Left ventricle myocardium superior (tissue), 1 donor: Measurements from ENCODE around the gene FGGY. TPM values are rescaled to one million over a fixed set of nuclear protein-coding genes. Genes with fewer than 3 reads are reported as not detected.
"Not testable (repeated sequence)": the region's sequence is repeated elsewhere in the genome, so short reads cannot be mapped to it uniquely, and the experiment has no call there.

ENCODE experiments used
- ATAC-seq: fragments of 200-7000 bp; cut with Tn5 transposase; one replicate; pipeline ENCODE4 v1.9.1; 2020; ENCODE audit warnings: mild to moderate bottlenecking, moderate library complexity
- DNase-seq: peaks from one replicate; pipeline ENCODE4 v3.0.0-alpha.2; 2020
- intact Hi-C: fragments of 100-400 bp; cut with micrococcal nuclease; formaldehyde crosslinking; loops from one replicate; pipeline ENCODE4 v1.11.0; 2022
- total RNA-seq: library from RNA; stranded (reverse); fragmentation: NEBNext Ultra II Directional; extraction: Animal tissue kit (Norgen Biotek cat#: 25700); gene quantifications from one replicate; pipeline ENCODE4 v1.2.1, GENCODE V29; 2021
- donor health status: DM: no; HTN: yes; CAD: no; lungs with severe emphysema.

The FGGY gene
- total RNA-seq, 1 donor from 2014 or later = 29.7 TPM

- DNase-seq (no peak), ATAC-seq (no peak)
- intact Hi-C loops = no loop called here
Measured at GRCh38 chr1:59514061-59514909, 217.4 kb downstream of the FGGY start.

GRCh38 chr1:59516881-59517280 is 220.0 kb downstream of the FGGY start:
- ATAC-seq (peak; percentile 43), DNase-seq (no peak)
- intact Hi-C loops = no loop called here

- DNase-seq (no peak), ATAC-seq (no peak)
- intact Hi-C loops = no loop called here
Measured at GRCh38 chr1:59520194-59520593, 223.3 kb downstream of the FGGY start.

GRCh38 chr1:59520827-59521418 is 224.0 kb downstream of the FGGY start:
- intact Hi-C loops = no loop called here
- ATAC-seq (peak; percentile 82), DNase-seq (peak; percentile 34)

GRCh38 chr1:59521456-59521855 is 224.6 kb downstream of the FGGY start:
- intact Hi-C loops = no loop called here
- DNase-seq = no peak
- ATAC-seq = peak; percentile 47

- intact Hi-C loops = no loop called here
- DNase-seq (no peak), ATAC-seq (no peak)
Measured at GRCh38 chr1:59522925-59523505, 226.1 kb downstream of the FGGY start.

GRCh38 chr1:59523745-59524450 is 227.0 kb downstream of the FGGY start:
- intact Hi-C loops = no loop called here
- ATAC-seq = no peak
- DNase-seq = no peak

GRCh38 chr1:59526240-59526639 is 229.3 kb downstream of the FGGY start:
- no peak for DNase-seq
- ATAC-seq = no peak
- intact Hi-C loops = no loop called here

- ATAC-seq (no peak), DNase-seq (no peak)
Measured at GRCh38 chr1:59528471-59528870, 231.6 kb downstream of the FGGY start.

GRCh38 chr1:59528900-59529299 is 232.0 kb downstream of the FGGY start:
- ATAC-seq = no peak
- no peak for DNase-seq
- intact Hi-C loops = no loop called here

More at GRCh38 chr1:59528471-59528870, 231.6 kb downstream of the FGGY start:
- intact Hi-C loops = no loop called here

GRCh38 chr1:59530119-59530518 is 233.2 kb downstream of the FGGY start:
- no peak for ATAC-seq
- intact Hi-C loops = no loop called here
- DNase-seq = no peak

- ATAC-seq = no peak
- no peak for DNase-seq
- intact Hi-C loops = no loop called here
Measured at GRCh38 chr1:59532102-59532501, 235.2 kb downstream of the FGGY start.

GRCh38 chr1:59538476-59538875 is 241.6 kb downstream of the FGGY start:
- intact Hi-C loops, ATAC-seq, DNase-seq: not testable (repeated sequence)

GRCh38 chr1:59539961-59540681 is 243.2 kb downstream of the FGGY start:
- ATAC-seq (no peak), DNase-seq (no peak)
- intact Hi-C loops = no loop called here

- no peak for DNase-seq
- intact Hi-C loops = no loop called here
- ATAC-seq = no peak
Measured at GRCh38 chr1:59541161-59541560, 244.3 kb downstream of the FGGY start.

GRCh38 chr1:59541891-59542290 is 245.0 kb downstream of the FGGY start:
- ATAC-seq = no peak
- intact Hi-C loops = no loop called here
- no peak for DNase-seq

GRCh38 chr1:59543211-59543668 is 246.3 kb downstream of the FGGY start:
- DNase-seq (no peak), ATAC-seq (no peak)
- intact Hi-C loops = no loop called here

- intact Hi-C loops = no loop called here
- ATAC-seq (no peak), DNase-seq (no peak)
Measured at GRCh38 chr1:59544615-59545293, 247.9 kb downstream of the FGGY start.

- ATAC-seq (no peak), DNase-seq (no peak)
- intact Hi-C loops = no loop called here
Measured at GRCh38 chr1:59545830-59546229, 248.9 kb downstream of the FGGY start.
